ENCODE data around the gene NUDT4.

Gene NUDT4

DNA sequence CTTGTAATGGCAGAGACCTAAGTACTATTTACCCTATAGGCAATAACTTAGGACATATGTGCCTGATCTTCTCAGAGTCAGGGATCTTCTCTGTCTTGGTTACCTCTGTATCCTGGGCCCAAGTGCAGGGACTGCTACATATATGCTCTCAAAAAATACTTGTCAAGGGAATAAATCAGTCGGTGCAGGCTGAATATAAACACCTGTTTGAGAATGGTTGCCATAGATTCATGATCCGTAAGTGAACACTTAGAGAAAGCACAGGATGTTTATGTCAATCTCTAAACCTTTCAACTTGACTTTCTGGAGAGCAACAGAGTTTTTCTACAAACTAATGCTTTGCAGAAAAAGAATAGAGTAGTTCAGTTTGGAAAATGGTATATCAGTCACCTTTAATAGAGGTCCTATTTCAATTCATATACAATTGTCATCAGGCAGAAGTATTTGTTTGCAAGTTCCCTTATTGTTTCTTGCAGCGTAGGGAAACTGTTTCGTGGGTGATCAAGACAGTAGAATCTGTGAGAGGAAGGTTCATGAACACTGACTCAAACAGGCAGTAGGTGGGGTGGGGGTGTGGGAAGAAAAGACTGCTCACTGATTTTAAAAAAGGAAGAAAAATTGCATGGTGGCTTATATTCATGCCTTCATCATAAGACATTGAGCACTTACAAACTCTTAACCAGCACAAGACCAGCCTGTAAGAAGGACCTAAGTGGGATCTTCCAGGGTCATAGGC, 70.0 kb downstream of the NUDT4 start:
- H3K4me3 ChIP-seq (ENCODE audit: low read depth, low read length), result no peak overlapping the region
- TF ChIP-seq, protein P1, sequence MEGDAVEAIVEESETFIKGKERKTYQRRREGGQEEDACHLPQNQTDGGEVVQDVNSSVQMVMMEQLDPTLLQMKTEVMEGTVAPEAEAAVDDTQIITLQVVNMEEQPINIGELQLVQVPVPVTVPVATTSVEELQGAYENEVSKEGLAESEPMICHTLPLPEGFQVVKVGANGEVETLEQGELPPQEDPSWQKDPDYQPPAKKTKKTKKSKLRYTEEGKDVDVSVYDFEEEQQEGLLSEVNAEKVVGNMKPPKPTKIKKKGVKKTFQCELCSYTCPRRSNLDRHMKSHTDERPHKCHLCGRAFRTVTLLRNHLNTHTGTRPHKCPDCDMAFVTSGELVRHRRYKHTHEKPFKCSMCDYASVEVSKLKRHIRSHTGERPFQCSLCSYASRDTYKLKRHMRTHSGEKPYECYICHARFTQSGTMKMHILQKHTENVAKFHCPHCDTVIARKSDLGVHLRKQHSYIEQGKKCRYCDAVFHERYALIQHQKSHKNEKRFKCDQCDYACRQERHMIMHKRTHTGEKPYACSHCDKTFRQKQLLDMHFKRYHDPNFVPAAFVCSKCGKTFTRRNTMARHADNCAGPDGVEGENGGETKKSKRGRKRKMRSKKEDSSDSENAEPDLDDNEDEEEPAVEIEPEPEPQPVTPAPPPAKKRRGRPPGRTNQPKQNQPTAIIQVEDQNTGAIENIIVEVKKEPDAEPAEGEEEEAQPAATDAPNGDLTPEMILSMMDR (IDR thresholded peaks at IDR 0.05; ENCODE audit: borderline replicate concordance, insufficient read depth, low read depth, low read length), result no peak

DNA sequence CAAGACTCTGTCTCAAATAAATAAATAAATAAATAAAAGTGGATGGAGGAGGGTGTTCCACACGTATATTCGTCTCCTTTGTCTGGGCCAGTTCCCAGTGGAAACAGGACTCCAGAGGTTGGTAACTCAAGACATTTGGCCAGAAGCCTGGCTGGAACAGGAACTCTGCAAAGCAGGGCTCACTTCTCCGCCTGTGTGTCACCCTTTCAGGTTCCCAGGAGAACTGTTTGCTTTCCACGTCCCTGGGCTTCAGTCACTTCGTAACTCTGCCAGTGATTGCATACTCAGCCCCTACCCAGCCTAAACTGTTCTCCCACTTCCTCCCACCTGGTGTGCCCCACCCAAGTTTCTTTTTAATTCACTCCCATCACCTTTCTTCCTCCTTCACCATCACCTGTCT, 71.1 kb downstream of the NUDT4 start:
- TF ChIP-seq, protein P1 (IDR thresholded peaks at IDR 0.05; ENCODE audit: borderline replicate concordance, insufficient read depth, low read depth, low read length), result no peak
- no peak overlapping the region for H3K4me3 ChIP-seq (ENCODE audit: low read depth, low read length)

DNA sequence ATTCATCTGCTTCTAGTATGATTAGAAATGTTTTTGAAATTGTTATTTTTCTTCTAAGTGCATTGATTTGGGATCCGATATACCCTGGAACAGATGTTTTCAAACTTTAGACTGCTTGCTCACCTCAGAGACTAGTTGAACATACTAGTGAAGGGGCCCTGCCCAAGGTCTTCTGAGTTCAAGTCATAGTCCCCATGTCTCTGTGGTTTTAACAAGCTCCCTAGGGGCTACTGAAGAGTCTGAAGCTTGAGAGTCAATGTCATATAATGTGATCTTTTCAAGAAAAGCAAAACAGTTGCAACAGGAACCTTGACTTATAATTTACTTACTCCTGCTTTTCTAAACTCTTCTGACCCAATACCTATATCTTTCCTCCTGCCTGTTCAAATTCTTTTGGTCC, 71.6 kb downstream of the NUDT4 start:
- H3K4me3 ChIP-seq (ENCODE audit: low read depth, low read length), result no peak overlapping the region
- TF ChIP-seq, protein P1 (IDR thresholded peaks at IDR 0.05; ENCODE audit: borderline replicate concordance, insufficient read depth, low read depth, low read length), result no peak

DNA sequence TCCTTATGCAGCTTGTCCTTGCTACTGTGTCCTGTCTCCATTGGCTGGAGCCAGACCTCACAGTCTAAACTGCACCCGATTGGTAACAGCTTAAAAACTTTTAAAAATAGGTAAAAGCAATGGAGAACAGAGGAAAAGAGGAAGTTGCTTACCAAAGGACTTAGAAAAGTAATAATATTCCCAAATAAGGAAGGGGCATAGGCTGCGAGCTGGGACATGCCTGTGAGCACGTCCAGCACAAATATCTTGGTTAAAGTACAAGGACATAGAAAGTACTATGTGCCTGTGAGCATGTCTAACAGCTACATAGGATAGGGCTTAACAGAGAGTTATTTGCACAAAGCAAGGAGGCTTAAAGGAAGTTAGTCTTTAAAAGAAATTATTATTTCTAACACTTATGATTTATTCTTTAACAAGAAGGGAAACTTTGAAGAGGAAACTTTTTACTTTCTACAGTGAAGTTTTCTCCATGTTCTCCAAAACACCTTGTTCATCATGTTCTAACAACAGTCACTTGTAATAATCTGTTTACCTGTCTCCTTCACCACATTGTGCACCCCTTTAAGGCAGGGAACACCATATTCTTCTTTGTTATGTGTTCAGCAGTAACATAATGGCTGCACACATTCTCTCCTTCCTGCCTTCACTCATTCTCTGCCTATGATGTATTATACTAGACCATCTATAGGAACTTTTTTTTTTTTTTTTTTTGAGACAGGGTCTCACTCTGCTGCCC, 73.9 kb downstream of the NUDT4 start:
- H3K4me3 ChIP-seq (ENCODE audit: low read depth, low read length), result no peak overlapping the region
- TF ChIP-seq, protein P1 (IDR thresholded peaks at IDR 0.05; ENCODE audit: borderline replicate concordance, insufficient read depth, low read depth, low read length), result no peak

GRCh38 chr12:93453633-93454032, 75.9 kb downstream of the NUDT4 start:
- TF ChIP-seq, protein P1 (IDR thresholded peaks at IDR 0.05; ENCODE audit: borderline replicate concordance, insufficient read depth, low read depth, low read length), result no peak
- H3K4me3 ChIP-seq (ENCODE audit: low read depth, low read length), result no peak overlapping the region

DNA sequence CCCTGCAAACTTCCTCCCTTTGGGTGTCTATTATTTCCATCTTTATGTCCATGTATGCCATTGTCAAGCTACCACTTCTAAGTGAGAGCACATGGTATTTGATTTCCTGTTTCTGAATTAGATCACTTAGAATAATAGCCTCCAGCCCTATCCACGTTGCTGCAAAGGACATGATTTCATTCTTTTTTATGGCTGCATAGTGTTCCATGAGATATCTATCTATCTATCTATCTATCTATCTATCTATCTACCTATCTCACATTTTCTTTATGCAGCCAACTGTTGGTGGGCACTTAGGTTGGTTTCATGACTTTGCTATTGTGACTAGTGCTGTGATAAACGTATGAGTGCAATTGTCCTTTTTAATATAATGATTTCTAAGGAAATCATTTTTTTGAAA, 78.4 kb downstream of the NUDT4 start:
- H3K4me3 ChIP-seq (ENCODE audit: low read depth, low read length), result no peak overlapping the region
- TF ChIP-seq, protein P1 (IDR thresholded peaks at IDR 0.05; ENCODE audit: borderline replicate concordance, insufficient read depth, low read depth, low read length), result no peak

Measured in GM12875 (cell line).